Mucosa of stomach (tissue), 1 donor: ENCODE measurements around the gene MRPS24.
"Not testable (repeated sequence)": the region's sequence is repeated elsewhere in the genome, so short reads cannot be mapped to it uniquely, and the experiment has no call there.

ENCODE experiments used
- H3K27me3 ChIP-seq: one replicate; pipeline ENCODE4 v1.7.0; 2013; ENCODE audit warnings: mild to moderate bottlenecking, low read length; ENCODE audit not compliant: control insufficient read depth, insufficient read depth
- H3K36me3 ChIP-seq: one replicate; pipeline ENCODE4 v1.7.0; 2013; ENCODE audit warnings: low read length; ENCODE audit not compliant: control insufficient read depth, insufficient read depth
- H3K4me1 ChIP-seq: one replicate; pipeline ENCODE4 v1.7.0; 2013; ENCODE audit warnings: mild to moderate bottlenecking, low read length; ENCODE audit not compliant: control insufficient read depth, insufficient read depth
- H3K4me3 ChIP-seq: one replicate; pipeline ENCODE4 v1.7.0; 2013; ENCODE audit warnings: low read length
- H3K9ac ChIP-seq: one replicate; pipeline ENCODE4 v1.7.0; 2013; ENCODE audit warnings: mild to moderate bottlenecking, low read length, moderate library complexity
- H3K9me3 ChIP-seq: one replicate; pipeline ENCODE4 v1.7.0; 2013; ENCODE audit warnings: mild to moderate bottlenecking, low read length, moderate library complexity; ENCODE audit not compliant: control insufficient read depth
- donor health status: Pancreatic carcinoma.

Gene MRPS24

DNA sequence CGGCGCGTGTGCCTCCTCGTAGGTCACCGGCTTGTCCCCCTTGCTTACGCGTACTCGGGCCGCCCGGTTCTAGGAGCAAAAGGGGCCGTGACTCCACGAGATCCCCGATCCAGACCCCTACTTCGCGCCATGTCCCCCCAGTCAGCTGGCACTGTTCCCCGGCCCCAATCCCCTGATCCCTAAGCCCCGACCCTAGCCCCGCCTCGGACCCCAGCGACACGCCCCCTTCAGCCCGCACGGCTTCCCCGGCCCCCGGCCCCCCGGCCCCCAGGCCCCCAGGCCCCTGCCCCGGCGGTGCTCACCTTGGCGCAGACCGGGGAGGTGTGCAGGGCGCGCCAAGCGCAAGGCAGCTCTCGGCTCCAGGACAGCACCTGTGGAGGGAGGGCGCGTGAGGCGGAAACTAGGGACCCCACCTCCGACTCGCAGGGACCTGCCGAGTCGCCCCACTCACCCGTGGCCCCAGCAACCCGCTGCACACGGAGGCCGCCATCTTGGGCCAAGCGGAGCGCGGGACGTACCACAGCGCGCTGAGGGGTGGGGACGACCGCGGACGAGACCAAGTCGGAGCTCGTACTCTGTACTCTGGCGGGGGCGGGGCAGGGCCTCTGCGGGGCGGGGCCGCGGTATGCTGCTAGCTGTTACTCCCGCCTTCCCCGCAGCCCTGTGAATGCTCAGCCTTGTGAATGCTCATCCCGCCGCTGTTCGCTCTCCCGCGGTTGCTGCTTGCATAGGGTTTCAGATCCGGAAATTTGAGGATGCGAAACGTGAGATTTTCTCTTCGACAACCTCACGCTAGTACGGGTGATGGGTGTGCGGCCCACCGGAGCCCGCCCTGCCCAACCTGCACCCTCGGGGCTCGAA, at the start of gene MRPS24:
MRPS24 (minus strand) TSS at position 512 of the 861 bp plus-strand sequence; CDS start at position 490, 22 bp downstream.
- Histone ChIP-seq H3K36me3 (no peaks in the 10 kb centered on the region), H3K27me3 (no peaks in the 10 kb centered on the region), H3K9me3 (no peaks in the 10 kb centered on the region), H3K9ac (peak within 1 kb of the TSS; percentile 64), H3K4me1 (peaks cover 19% of the 10 kb centered on the region), H3K4me3 (peak within 1 kb of the TSS; percentile 40)

DNA sequence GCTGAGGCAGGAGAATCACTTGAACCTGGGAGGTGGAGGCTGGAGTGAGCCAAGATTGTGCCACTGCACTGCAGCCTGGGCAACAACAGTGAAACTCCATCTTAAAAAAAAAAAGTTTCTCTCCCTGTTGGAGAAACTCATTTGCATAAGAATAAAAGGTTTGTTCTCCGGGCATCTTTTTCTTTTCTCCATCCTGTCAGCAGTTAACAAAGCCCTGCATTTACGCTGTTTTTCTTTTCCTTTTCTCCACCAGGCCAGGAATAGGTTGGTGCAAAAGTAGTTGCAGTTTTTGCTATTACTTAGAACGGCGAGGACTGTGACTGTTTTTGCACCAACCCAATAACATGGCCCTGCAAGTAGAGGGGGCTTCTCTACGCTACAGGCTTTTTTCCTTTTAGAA, 46.6 kb upstream of the MRPS24 start:
- H3K9ac ChIP-seq = no peak overlapping the region
- no peaks in the 10 kb centered on the region for H3K9me3 ChIP-seq

DNA sequence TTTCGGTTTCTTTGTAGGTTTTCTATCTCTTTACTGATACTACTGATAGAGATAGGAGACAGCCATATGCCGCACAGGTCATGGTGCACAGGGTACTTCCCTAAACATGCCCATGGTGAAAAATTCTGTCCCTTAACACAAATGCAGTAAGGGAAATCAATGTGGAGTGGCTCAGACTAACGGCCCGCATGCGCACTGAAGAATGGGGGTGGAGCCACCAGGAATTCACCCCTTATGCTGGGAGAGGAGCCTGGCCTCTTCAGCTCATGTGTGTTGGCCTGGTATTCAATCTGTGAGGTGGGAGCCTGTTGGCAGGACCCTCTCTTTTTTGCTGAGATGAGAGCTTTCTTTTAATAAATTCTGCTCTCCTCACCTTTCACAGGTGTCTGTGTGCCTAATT, 45.5 kb upstream of the MRPS24 start:
- Histone ChIP-seq H3K27me3 (no peaks in the 10 kb centered on the region), H3K9me3 (no peaks in the 10 kb centered on the region), H3K4me3 (no peak overlapping the region), H3K4me1 (no peaks in the 10 kb centered on the region), H3K36me3 (no peaks in the 10 kb centered on the region), H3K9ac (no peak overlapping the region)

More for the DNA sequence above, 46.6 kb upstream of the MRPS24 start:
- no peaks in the 10 kb centered on the region for H3K4me1 ChIP-seq
- H3K27me3 ChIP-seq = no peaks in the 10 kb centered on the region
- H3K36me3 ChIP-seq = no peaks in the 10 kb centered on the region
- H3K4me3 ChIP-seq = no peak overlapping the region

DNA sequence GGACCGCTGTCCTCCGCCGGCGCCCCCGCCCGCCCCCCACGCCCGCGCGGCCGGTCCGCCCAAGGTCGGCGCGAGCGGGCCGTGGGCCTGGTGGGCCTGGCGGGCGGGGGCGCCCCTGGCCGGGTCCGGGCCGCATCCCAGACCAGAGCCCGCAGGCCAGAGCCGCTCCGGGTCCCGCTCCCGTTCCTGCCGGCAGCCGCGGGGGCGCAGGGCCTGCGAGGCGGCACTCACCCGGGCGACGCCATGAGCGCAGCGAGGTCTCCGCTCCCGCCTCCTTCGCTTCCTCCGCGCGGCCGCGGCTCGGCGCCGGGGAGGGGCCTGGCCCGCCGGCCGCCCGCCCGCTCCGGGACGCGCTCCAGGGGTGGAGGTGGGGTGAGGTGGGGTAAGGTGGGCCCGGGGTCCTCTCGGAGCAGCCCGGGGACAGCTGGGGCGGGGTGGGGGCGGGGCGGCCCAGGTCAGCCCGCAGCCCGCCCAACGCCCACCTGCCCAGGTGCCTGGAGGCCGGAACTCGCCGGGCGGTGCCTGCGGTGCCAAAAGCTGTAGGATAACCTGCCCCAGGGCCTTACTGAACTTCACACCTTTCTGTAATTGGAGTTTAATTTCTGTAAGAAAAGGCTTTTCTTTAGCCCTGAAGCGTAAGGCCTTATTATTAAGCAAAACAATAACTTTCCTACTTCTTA, 37.2 kb upstream of the MRPS24 start, which contains the start of gene URGCP:
URGCP (minus strand) TSS at position 266 of the 680 bp plus-strand sequence; CDS start at position 245, 21 bp downstream.
- H3K4me3 ChIP-seq = peak within 1 kb of the TSS; percentile 63
- H3K9ac ChIP-seq = peak within 1 kb of the TSS; percentile 86
- H3K36me3 ChIP-seq = no peaks in the 10 kb centered on the region
- H3K4me1 ChIP-seq = peaks cover 24% of the 10 kb centered on the region
- no peaks in the 10 kb centered on the region for H3K9me3 ChIP-seq
- H3K27me3 ChIP-seq = no peaks in the 10 kb centered on the region

DNA sequence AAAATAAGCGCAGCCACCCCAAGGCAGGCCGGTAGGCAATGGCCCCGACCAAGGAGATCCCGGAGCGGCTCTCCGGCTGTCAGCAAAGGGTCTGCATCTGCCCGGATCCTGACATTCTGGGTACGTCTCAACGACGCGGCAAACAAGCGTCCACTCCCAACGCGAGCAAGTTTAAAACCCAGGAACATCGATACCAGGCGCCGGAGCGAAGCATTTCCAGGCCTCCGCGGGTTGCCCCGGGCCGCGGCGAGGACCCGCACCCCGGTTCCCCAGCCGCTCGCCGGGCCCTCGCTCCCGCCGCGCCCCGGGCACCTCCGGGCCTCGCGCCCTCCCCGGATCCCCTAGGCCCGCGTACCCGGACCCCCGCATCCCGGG, 36.6 kb upstream of the MRPS24 start:
- Histone ChIP-seq H3K27me3 (no peaks in the 10 kb centered on the region), H3K9me3 (no peaks in the 10 kb centered on the region), H3K36me3 (no peaks in the 10 kb centered on the region), H3K4me1 (peaks cover 24% of the 10 kb centered on the region), H3K9ac (peak overlapping the region; percentile 86), H3K4me3 (peak overlapping the region; percentile 63)

DNA sequence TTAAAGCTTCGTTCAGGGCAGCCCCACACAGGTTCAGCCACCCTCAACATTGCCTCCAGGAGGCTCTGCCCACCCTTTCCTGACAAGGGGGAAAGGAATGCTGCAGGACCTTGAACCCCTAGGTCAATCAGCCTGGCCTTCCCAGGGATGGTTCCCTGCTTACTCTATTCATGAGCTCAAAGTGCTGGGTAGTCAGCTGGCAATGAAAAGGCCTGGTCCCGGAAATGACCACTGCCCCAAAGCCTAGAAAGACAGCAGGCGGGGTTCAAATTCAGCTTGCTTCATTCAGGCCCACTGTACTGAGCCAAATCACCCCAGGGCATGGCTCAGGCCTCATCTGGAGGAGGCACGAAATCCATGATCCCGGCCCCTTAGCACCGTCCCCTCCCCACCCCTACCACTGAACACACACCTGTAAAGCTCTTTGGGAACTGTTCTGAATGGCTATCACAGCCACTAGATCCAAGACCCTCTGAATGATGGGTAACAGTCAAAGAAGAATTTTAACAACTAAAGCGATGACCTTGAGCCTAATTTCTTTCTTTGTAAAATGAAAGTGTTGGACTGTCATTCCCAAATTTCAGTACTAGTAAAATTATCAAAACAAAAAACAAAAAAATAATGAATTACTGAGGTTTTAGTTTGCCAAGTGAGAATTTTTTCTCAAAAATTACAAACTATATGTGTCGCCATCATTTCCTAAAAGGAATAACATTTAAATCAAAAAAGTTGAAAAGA, 36.1 kb upstream of the MRPS24 start:
- peaks cover 24% of the 10 kb centered on the region for H3K4me1 ChIP-seq
- H3K9ac ChIP-seq = peak overlapping the region; percentile 86
- H3K36me3 ChIP-seq = no peaks in the 10 kb centered on the region
- H3K27me3 ChIP-seq = no peaks in the 10 kb centered on the region
- no peaks in the 10 kb centered on the region for H3K9me3 ChIP-seq
- H3K4me3 ChIP-seq = peak overlapping the region; percentile 63

DNA sequence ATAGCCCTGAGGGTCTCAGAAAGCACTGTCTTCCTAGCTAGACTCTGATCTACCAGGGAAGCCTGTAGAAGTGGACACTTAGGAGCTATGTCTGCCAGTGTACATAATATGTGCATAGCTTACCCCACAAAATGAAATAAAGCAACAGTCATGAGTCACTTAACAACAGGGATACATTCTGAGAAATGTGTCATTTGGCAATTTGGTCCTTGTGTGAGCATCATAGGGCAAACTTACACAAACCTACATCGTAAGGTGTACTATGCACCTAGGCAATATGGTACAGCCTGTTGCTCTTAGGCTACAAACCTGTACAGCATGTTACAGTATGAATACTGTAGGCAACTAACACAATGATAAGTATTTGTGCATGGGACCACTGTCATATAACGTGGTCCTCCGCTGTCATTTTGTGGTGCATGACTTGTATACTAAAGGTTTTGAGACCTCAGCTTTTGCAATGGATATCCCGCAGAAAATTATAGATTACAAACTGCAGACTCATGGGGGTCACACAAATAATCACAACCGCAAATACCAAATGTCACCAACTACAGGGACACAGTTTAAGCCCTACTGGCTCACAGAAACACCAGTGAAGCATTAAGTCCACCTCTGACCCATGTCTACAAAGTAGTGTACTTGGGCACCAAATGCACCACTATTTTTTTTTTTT, 35.4 kb upstream of the MRPS24 start:
- peaks cover 24% of the 10 kb centered on the region for H3K4me1 ChIP-seq
- H3K9ac ChIP-seq = no peak overlapping the region
- no peaks in the 10 kb centered on the region for H3K36me3 ChIP-seq
- H3K9me3 ChIP-seq = no peaks in the 10 kb centered on the region
- H3K27me3 ChIP-seq = no peaks in the 10 kb centered on the region
- no peak overlapping the region for H3K4me3 ChIP-seq

DNA sequence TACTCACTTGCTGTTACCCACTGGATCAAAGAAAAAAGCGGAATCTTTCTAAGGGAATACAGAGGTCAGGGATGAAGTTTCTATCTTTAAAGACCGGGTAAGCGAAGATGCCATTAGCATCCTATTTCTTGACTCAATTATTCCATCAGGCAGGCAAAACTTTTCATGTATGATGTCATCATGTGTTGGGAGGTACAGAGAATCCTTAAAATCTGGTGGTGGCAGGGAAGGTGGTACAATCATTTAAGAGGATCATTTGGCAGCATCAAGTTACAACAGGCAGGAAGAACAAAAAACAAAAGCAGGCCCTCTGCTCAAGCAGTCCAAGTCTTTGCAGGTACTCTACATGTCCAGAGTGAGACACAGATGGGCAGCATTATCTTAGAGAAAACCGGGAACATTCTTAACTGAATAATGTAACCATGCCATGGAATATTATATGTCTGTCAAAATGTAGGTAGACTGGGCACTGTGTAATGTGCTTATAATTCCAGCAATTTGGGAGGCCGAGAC, 33.3 kb upstream of the MRPS24 start:
- Histone ChIP-seq H3K27me3 (no peaks in the 10 kb centered on the region), H3K9ac (no peak overlapping the region), H3K4me3 (no peak overlapping the region), H3K36me3 (no peaks in the 10 kb centered on the region), H3K4me1 (peaks cover 24% of the 10 kb centered on the region), H3K9me3 (no peaks in the 10 kb centered on the region)

DNA sequence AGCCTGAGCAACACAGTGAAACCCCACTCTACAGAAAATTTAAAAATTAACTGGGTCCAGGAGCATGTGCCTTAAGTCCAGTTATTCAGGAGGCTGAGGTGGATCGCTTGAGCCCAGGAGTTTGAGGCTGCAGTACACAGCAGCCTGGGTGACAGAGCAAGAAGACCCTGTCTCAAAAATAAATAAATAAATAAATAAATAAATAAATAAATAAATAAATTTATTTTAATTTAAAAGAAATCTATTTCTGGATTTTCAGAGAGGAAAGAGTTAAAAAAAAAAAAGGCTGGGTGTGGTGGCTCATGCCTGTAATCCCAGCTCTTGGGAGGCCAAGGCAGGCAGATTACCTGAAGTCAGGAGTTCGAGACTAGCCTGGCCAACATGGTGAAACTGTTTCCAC, 29.3 kb upstream of the MRPS24 start:
- not testable (repeated sequence) for H3K4me1 ChIP-seq, H3K36me3 ChIP-seq, H3K9me3 ChIP-seq, H3K4me3 ChIP-seq, H3K27me3 ChIP-seq, H3K9ac ChIP-seq

DNA sequence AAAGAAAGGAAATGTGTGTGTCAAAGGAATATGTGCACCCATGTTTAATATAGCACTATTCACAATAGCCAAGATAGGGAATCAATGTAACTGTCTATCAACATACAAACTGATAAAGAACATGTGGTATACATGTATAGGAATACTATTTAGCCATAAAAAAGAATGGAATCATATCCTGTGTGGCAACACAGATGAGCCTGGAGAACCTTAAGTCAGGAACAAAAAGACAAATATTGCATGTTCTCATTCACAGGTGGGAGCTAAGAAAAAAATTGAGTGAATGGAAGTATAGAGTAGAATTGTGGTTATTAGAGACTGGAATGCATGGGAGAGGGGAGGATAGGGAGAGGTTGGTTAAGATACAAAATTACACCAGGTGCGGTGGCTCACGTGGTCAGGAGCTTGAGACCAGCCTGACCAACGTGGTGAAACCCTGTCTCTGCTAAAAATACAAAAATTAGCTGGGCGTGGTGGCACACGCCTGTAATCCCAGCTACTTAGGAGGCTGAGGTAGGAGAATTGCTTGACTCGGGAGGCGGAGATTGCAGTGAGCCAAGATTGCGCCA, 26.6 kb upstream of the MRPS24 start:
- no peaks in the 10 kb centered on the region for H3K36me3 ChIP-seq
- no peak overlapping the region for H3K4me3 ChIP-seq
- no peaks in the 10 kb centered on the region for H3K27me3 ChIP-seq
- H3K9ac ChIP-seq = no peak overlapping the region
- no peaks in the 10 kb centered on the region for H3K9me3 ChIP-seq
- peaks cover 8% of the 10 kb centered on the region for H3K4me1 ChIP-seq
